ENCODE results near the gene ANK3. TPM values are rescaled to one million over a fixed set of nuclear protein-coding genes. Genes with fewer than 3 reads are reported as not detected.

ANK3 gene
- total and polyA plus RNA-seq, 2 donors (not counting 3 experiments of a cell fraction or from before 2014, with no cell fraction given): 0.88 to 8.5 TPM

- intact Hi-C loops (cut with micrococcal nuclease) (loop anchor here (2.0 to 10.0 kb wide), 5 partner anchors 35 to 583 kb away; partner anchors contain the start of gene CCDC6), dilution Hi-C loops (cut with MboI; ENCODE audit: extremely low pct_ligation_motif_present, low sequenced_read_pairs) (no loop called here)
- ChIA-PET POLR2A (no interaction called here), CTCF (interaction anchor here (0.6 to 5.9 kb wide), 25 partner anchors 9 to 378 kb away, joined by 3 to 128 read pairs (median 6); no protein-coding TSS in a partner anchor)
- Histone ChIP-seq H3K9me1 (replicated peaks; ENCODE audit: control insufficient read depth, extremely low read depth, insufficient read depth, low read length) (no peaks in the 10 kb centered on the region), H3K36me3 (ENCODE audit: control insufficient read depth in 2 of 2, extremely low read depth in 1 of 2, insufficient read depth in 2 of 2, low read length in 2 of 2) (no peaks in the 10 kb centered on the region), H3K4me3 (replicated peaks in 1 of 3; ENCODE audit: insufficient read depth in 1 of 3, low read depth in 1 of 3, low read length in 3 of 3) (no peak overlapping the region), H3K27me3 (ENCODE audit: control insufficient read depth in 2 of 2, insufficient read depth in 2 of 2, low read length in 2 of 2) (no peaks in the 10 kb centered on the region), H3K4me1 (ENCODE audit: control insufficient read depth, extremely low read depth, insufficient read depth, low read length) (peaks cover 8% of the 10 kb centered on the region), H3K79me2 (ENCODE audit: control insufficient read depth, insufficient read depth, low read length) (no peaks in the 10 kb centered on the region), H3K9me3 (replicated peaks; ENCODE audit: control insufficient read depth, insufficient read depth, low read length) (no peaks in the 10 kb centered on the region), H3K27ac (ENCODE audit: insufficient read depth, low read depth, low read length) (peak overlapping the region; percentile 24), H3K4me2 (ENCODE audit: insufficient read depth, low read length) (peak overlapping the region; percentile 57), H2AFZ (ENCODE audit: low read depth, low read length) (peak overlapping the region; percentile 98), H4K20me1 (replicated peaks; ENCODE audit: control insufficient read depth, extremely low read depth, insufficient read depth, low read length) (no peaks in the 10 kb centered on the region), H3K9ac (replicated peaks; ENCODE audit: extremely low read depth, insufficient read depth, low read length) (no peak overlapping the region)
- FAIRE-seq (no peak), DNase-seq (ENCODE audit: low read depth, low spot score) (peak; percentile 18)
- no TSS peak for BruUV-seq (replicated peaks)
- no peak for TF ChIP-seq EZH2 (IDR thresholded peaks at IDR 0.05; ENCODE audit: borderline replicate concordance, low read depth, low read length, severe bottlenecking)
- no peak for TF ChIP-seq JUN (IDR thresholded peaks at IDR 0.05; ENCODE audit: borderline replicate concordance, insufficient read depth, insufficient read length, low read depth)
- TF ChIP-seq MYC (IDR thresholded peaks at IDR 0.05; ENCODE audit: low read depth, low read length): no peak
Observed at GRCh38 chr10:60209874-60210570, 179.7 kb downstream of the ANK3 start.

- peak; percentile 53 to 56 for TF ChIP-seq CTCF (IDR thresholded peaks at IDR 0.05; ENCODE audit: extremely low read depth in 1 of 2, insufficient read depth in 1 of 2, low read depth in 1 of 2, low read length in 2 of 2)
- TF ChIP-seq FOS (IDR thresholded peaks at IDR 0.05; ENCODE audit: borderline replicate concordance, insufficient read depth, low read length): no peak
- Histone ChIP-seq H3K36me3 (ENCODE audit: control insufficient read depth in 2 of 2, extremely low read depth in 1 of 2, insufficient read depth in 2 of 2, low read length in 2 of 2) (no peaks in the 10 kb centered on the region), H2AFZ (ENCODE audit: low read depth, low read length) (no peak overlapping the region), H3K79me2 (ENCODE audit: control insufficient read depth, insufficient read depth, low read length) (no peaks in the 10 kb centered on the region), H3K27me3 (ENCODE audit: control insufficient read depth in 2 of 2, insufficient read depth in 2 of 2, low read length in 2 of 2) (no peaks in the 10 kb centered on the region), H3K9ac (replicated peaks; ENCODE audit: extremely low read depth, insufficient read depth, low read length) (no peak overlapping the region), H3K27ac (ENCODE audit: insufficient read depth, low read depth, low read length) (no peak overlapping the region), H3K9me1 (replicated peaks; ENCODE audit: control insufficient read depth, extremely low read depth, insufficient read depth, low read length) (no peaks in the 10 kb centered on the region), H3K4me1 (ENCODE audit: control insufficient read depth, extremely low read depth, insufficient read depth, low read length) (peaks cover 8% of the 10 kb centered on the region), H4K20me1 (replicated peaks; ENCODE audit: control insufficient read depth, extremely low read depth, insufficient read depth, low read length) (no peaks in the 10 kb centered on the region), H3K4me3 (replicated peaks in 1 of 3; ENCODE audit: insufficient read depth in 1 of 3, low read depth in 1 of 3, low read length in 3 of 3) (no peak overlapping the region), H3K9me3 (replicated peaks; ENCODE audit: control insufficient read depth, insufficient read depth, low read length) (no peaks in the 10 kb centered on the region), H3K4me2 (ENCODE audit: insufficient read depth, low read length) (no peak overlapping the region)
- dilution Hi-C loops (cut with MboI; ENCODE audit: extremely low pct_ligation_motif_present, low sequenced_read_pairs): no loop called here
- DNase-seq (ENCODE audit: low read depth, low spot score): peak; percentile 55
- BruUV-seq (replicated peaks): no TSS peak
- peak; percentile 56 for FAIRE-seq
- intact Hi-C loops (cut with micrococcal nuclease): loop anchor here (1.0 to 10.0 kb wide), 8 partner anchors 34 to 582 kb away; partner anchors contain the start of gene CCDC6
- ChIA-PET CTCF (interaction anchor here (0.6 to 5.9 kb wide), 37 partner anchors 8 to 583 kb away, joined by 3 to 128 read pairs (median 5); no protein-coding TSS in a partner anchor), POLR2A (no interaction called here)
Observed at GRCh38 chr10:60208676-60209269, 180.9 kb downstream of the ANK3 start.
